IPS DF 6.9 (cell line): ENCODE results near the gene RASA3.

Experiments
- DNase-seq: peaks from one replicate; pipeline ENCODE4 v3.0.0-alpha.2; 2013; ENCODE audit warnings: low read depth, low spot score
- H3K27ac ChIP-seq: one replicate; pipeline ENCODE4 v1.5.1; 2013; ENCODE audit warnings: low read length, control low read depth
- H3K27me3 ChIP-seq: 2 replicates; pipeline ENCODE4 v1.6.1; 2013; ENCODE audit warnings: mild to moderate bottlenecking, low read length; ENCODE audit not compliant: control insufficient read depth, insufficient read depth
- H3K36me3 ChIP-seq: 2 replicates; pipeline ENCODE4 v1.6.1; 2013; ENCODE audit warnings: low read length; ENCODE audit not compliant: control insufficient read depth, insufficient read depth
- H3K4me1 ChIP-seq: 2 replicates; pipeline ENCODE4 v1.6.1; 2013; ENCODE audit warnings: low read length; ENCODE audit not compliant: control insufficient read depth, insufficient read depth
- H3K4me3 ChIP-seq: 2 replicates; pipeline ENCODE4 v1.5.1; 2013; ENCODE audit warnings: mild to moderate bottlenecking, low read length
- H3K9me3 ChIP-seq: 2 replicates; pipeline ENCODE4 v1.6.1; 2013; ENCODE audit warnings: low read length, inconsistent platforms; ENCODE audit not compliant: control insufficient read depth, insufficient read depth
- WGBS: extraction: QIAGEN DNeasy Blood & Tissue Kit; methylation state at CpG from one replicate; pipeline ENCODE4 v1.1.7; 2013; ENCODE audit warnings: mixed read lengths, missing lambda C conversion rate; ENCODE audit not compliant: insufficient read length, insufficient coverage; 5-methylcytosine and 5-hydroxymethylcytosine counted together

RASA3 gene

DNA sequence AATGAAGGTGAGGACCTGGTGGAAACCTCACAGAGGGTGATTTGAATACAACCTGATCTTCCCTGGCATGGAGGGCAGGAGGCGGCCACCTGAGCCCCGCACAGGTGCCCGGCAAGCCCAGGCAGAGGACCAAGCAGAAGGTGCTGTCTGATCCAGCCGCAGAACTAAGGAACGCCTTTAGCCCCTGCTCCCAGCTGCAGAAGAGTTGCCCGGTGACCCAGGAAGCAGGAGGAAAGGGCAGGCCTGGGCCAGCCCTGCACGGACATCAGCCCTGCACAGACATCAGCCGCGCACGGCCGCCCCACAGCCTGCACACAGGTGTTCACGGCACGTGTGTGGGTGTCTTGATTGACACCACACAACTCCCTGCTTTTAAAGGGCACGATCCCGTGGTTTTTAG, 43.1 kb downstream of the RASA3 start:
- H3K36me3 ChIP-seq, result no peaks in the 10 kb centered on the region
- H3K27me3 ChIP-seq, result no peaks in the 10 kb centered on the region
- DNase-seq, result no peak
- H3K4me3 ChIP-seq, result no peak overlapping the region
- H3K4me1 ChIP-seq, result peaks cover 2% of the 10 kb centered on the region; the same call in 1 of the 2 replicates
- H3K9me3 ChIP-seq, result no peaks in the 10 kb centered on the region
- H3K27ac ChIP-seq, result no peak overlapping the region
- no CpG with 5 or more reads among the region's 15 CpGs for WGBS

DNA sequence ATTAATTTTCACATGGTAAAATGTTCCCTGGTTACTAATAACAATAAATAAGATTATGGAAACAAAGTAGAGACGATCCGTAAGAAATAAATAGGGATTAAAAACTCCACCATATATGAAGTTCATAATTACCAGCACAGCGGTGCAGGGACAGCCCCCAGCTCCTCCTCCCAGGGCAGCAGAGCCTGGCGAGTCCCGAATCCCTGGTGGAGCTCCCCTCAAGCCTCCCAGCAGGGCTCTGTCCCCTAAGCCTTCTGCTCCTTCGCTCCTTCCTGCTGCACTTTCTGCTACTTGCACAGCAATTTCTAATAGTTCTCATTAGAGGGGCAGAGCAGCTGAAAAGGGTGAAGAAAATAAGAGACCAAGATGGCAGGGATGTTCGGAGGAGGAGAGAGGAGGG, 43.6 kb downstream of the RASA3 start:
- no peak for DNase-seq
- Histone ChIP-seq H3K4me1 (peaks cover 2% of the 10 kb centered on the region; the same call in 1 of the 2 replicates), H3K27me3 (no peaks in the 10 kb centered on the region), H3K9me3 (no peaks in the 10 kb centered on the region), H3K27ac (no peak overlapping the region), H3K36me3 (no peaks in the 10 kb centered on the region), H3K4me3 (no peak overlapping the region)
- no CpG with 5 or more reads among the region's 7 CpGs for WGBS

DNA sequence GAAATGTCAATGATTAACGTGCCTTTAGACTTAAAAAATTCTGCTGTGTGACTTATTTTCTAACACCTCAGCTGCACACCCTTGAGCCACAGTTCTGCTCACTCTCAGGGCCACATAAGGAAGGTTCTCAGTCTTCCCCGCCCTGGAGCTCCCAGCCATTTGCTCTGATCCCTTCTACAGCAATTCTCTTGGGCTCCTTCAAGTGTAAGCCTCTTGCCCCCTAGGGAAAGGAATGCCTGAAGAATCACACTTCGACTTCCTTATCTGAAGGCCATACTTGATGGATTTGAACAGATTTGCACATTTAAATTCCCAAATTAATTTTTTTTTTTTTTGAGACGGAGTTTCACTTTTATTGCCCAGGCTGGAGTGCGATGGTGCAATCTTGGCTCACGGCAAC, 44.2 kb downstream of the RASA3 start:
- Histone ChIP-seq H3K4me3 (no peak overlapping the region), H3K27ac (no peak overlapping the region), H3K27me3 (no peaks in the 10 kb centered on the region), H3K9me3 (no peaks in the 10 kb centered on the region), H3K36me3 (no peaks in the 10 kb centered on the region), H3K4me1 (peaks cover 2% of the 10 kb centered on the region; the same call in 1 of the 2 replicates)
- no peak for DNase-seq
- no CpG with 5 or more reads among the region's 6 CpGs for WGBS

DNA sequence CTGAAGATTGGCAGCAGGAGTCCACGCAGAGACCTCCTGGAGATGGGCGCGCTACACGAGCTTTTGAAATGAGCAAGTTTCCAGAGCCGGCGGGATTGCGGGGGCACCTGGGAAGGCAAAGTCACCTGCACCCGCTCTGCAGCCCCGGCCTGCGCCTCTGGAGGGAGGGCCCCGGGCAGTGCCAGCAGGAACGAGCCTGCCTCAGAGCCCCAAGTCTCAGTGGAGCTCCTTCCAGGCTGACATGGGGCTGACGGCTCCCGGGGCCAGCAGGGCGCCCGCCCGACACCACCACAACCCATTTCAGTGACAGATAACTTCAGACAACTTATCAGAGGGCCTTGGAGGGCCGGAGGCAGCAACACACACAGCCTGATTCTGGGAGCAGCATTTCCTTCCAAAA, 45.0 kb downstream of the RASA3 start:
- no peaks in the 10 kb centered on the region for H3K27me3 ChIP-seq
- H3K36me3 ChIP-seq, result no peaks in the 10 kb centered on the region
- H3K4me1 ChIP-seq, result peaks cover 2% of the 10 kb centered on the region; the same call in 1 of the 2 replicates
- H3K4me3 ChIP-seq, result no peak overlapping the region
- H3K9me3 ChIP-seq, result no peaks in the 10 kb centered on the region
- H3K27ac ChIP-seq, result no peak overlapping the region
- no CpG with 5 or more reads among the region's 18 CpGs for WGBS
- DNase-seq, result no peak

DNA sequence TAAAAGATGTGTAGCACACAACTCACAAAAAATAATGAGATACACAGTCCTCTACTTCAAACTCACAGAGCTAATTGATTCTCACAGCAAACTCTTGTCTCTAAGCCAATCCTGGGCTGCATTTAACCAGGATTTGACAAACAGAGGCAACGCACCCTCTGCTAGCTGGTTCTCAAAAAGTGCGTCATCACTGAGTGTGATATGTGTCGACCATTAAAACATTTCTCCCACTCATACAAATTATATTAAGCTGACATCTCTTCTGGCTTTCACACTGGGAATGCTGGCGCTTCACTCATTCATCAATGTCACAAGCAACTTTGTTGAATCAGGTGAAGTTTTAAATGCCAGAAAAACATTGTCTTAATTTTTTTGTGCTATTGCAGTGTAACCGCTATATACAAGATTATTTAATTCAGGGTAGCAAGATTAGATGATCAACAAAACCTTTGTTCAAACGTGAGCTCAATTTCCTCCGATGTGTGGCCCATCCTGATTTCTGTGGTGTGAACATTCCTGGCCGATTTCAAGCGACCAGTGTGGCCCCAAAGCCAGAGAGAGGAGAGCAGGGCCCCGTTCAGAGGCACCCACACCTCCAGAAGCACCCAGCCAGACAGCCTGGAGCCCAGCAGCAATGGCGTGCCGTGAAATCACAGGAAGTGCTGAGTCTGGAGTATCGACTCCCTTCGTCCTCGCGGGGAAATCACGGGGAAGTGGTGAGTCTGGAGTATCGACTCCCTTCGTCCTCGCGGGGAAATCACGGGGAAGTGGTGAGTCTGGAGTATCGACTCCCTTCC, 49.4 kb downstream of the RASA3 start:
- no CpG with 5 or more reads among the region's 23 CpGs for WGBS
- no peak for DNase-seq
- no peaks in the 10 kb centered on the region for H3K27me3 ChIP-seq
- H3K4me1 ChIP-seq, result no peaks in the 10 kb centered on the region
- H3K4me3 ChIP-seq, result no peak overlapping the region
- H3K36me3 ChIP-seq, result no peaks in the 10 kb centered on the region; the same call in 1 of the 2 replicates
- H3K9me3 ChIP-seq, result no peaks in the 10 kb centered on the region
- no peak overlapping the region for H3K27ac ChIP-seq

DNA sequence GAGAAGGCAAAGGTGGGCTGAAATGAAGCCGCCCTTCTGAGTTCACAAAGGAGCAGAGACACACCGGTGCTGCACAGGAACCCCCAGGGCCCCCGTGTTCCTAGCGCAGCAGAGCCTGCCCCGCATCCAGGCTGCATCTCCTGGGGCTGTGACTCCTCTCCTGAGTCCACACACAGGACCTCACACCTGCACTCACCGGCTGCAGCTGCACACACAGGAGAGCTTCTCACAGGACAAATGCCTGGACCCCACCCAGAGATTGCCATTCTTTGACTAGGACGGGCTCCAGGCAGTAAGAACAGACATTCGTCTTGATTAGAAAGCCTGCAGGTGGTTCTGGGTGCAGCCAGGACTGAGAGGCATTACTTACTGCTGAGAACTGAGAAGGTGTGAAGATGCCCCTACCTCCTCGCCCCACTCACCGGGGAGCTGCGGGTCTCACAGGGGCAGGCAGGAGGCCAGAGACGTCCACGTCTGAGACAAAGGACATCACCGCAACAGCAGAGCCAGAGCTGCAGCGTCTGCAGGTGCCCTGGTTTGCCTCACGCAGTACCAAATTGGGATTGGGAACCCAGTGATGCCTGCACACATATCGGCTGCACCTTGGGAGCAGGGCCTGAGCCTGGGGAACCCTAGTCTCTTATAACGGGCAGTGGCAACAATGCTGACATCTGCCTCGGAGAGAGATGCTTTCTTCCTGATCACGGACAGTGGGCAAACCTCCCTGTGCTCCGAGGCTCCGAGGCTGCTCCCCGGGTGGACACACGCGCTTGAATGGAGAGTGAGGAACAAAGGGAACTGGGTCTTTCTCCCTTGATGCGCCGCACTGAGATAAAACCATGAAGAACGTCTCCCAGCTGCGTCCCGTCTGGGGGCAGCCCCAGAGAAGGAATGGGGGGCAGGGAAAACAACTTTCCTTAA, 50.4 kb downstream of the RASA3 start:
- H3K4me1 ChIP-seq, result no peaks in the 10 kb centered on the region
- no peak for DNase-seq
- no peaks in the 10 kb centered on the region; the same call in 1 of the 2 replicates for H3K36me3 ChIP-seq
- H3K4me3 ChIP-seq, result no peak overlapping the region
- no CpG with 5 or more reads among the region's 30 CpGs for whole genome bisulfite sequencing
- H3K9me3 ChIP-seq, result no peaks in the 10 kb centered on the region
- H3K27ac ChIP-seq, result no peak overlapping the region
- H3K27me3 ChIP-seq, result no peaks in the 10 kb centered on the region

DNA sequence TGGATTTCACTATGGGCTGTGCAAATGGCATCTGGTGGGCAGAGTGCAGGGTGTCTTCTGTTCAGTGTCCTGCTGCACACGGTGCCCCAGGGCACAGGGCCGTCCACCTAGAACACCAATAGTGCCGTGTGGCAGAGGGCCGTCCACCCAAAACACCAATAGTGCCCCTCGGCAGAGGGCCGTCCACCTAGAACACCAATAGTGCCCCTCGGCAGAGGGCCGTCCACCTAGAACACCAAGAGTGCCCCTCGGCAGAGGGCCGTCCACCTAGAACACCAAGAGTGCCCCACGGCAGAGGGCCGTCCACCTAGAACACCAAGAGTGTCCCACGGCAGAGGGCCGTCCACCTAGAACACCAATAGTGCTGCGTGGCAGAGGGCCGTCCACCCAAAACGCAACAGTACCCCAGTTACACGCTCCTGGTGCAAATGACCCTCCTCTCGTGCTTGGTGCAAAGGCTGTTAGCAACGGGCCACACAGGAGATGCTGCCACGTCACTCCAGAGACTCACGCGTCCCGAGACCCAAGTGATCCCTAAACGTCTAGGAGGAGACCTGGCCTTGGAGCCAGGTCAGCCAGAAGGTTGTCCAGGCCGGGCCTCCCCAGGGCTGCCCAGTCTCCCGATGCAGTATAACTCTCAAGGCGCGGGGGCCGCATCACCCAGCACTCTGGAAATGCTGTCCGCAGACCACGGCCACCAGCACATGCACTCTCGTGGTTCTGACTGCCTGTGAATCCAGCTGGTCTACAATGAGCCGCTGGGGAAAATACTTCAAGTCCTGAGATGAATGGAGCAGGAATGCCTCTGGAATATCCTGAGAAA, 51.5 kb downstream of the RASA3 start:
- Histone ChIP-seq H3K36me3 (no peaks in the 10 kb centered on the region; the same call in 1 of the 2 replicates), H3K27ac (no peak overlapping the region), H3K27me3 (no peaks in the 10 kb centered on the region), H3K4me3 (no peak overlapping the region), H3K9me3 (no peaks in the 10 kb centered on the region), H3K4me1 (no peaks in the 10 kb centered on the region; the same call in 1 of the 2 replicates)
- WGBS, result no CpG with 5 or more reads among the region's 34 CpGs
- no peak for DNase-seq

DNA sequence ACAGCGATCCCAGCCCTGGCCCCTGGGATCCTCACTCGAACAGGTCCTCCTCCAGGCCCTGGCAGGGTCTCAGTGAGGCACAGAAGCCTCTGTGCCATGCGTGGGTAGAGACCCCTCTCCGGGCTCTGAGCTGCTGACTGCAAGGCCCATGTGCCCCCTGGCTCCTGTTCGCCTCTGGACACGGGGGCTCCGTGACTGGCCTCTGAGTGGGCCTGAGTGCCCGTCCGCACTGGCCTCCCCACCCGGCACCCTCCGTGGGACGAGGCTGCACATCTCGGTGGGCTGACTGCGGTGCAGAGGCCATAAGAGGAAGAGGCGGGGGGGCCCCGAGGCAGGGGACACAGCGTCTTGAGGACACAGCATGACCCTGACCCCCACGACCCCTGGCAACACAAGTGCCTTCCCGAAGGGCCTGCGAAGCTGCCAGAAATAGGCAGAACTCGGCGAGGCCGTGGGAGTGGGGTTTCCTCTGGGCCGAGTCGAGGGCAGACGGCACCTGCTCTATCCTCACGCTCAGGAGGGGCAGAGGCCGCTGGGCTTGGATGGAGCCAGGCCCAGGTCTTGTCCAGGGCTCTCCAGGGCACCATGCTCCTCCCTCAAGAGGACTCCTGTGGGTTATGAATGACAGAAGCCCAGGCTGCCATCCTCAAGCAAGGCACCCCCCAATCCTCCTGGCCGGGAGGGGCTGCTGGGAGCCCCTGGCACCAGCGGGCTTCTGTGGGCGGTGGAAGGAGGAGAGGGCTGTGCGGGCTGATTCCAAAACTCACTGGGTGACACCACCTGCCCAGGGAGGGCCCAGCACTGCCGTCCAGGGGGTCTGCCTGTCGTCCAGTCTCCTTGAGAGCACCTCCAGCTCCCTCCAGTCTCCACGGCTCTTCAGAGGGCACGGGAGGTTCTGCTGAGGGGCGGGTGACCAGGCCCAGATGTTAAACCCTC, 52.6 kb downstream of the RASA3 start:
- DNase-seq, result no peak
- H3K9me3 ChIP-seq, result no peaks in the 10 kb centered on the region
- H3K36me3 ChIP-seq, result no peaks in the 10 kb centered on the region; the same call in 1 of the 2 replicates
- no peak overlapping the region for H3K27ac ChIP-seq
- no CpG with 5 or more reads among the region's 37 CpGs for WGBS
- H3K4me3 ChIP-seq, result no peak overlapping the region
- H3K27me3 ChIP-seq, result no peaks in the 10 kb centered on the region
- H3K4me1 ChIP-seq, result no peaks in the 10 kb centered on the region; the same call in 1 of the 2 replicates
